ENCODE measurements around the gene PPP6R2.

Gene PPP6R2

DNA sequence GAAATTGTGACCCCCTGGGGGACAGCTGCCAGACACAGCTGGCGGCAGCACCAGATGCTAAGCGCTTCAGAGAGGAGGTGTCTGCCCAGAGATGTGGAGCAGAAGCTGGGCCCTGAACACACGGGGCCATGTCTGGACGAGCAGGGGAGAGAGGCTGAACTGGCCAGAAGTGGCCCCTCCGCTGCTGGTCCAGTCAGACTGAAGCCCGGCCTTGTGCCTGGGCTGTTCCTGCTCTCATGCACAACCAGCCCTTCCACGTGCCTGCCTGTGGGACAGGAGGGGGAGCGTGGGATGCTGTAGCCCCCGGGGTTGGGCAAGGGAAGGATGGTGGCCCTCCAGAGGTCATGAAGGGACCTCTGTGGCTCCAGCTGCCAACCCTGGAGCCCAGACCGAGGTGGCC, 140.0 kb downstream of the PPP6R2 start:
- no peak overlapping the region for H3K4me3 ChIP-seq (ENCODE audit: low read depth in 1 of 2, low read length in 2 of 2)
- H3K27me3 ChIP-seq (ENCODE audit: control insufficient read depth in 1 of 2, insufficient read depth in 2 of 2, low read length in 2 of 2), result peaks cover 5 to 9% of the 10 kb centered on the region in 2 donors
- H3K4me1 ChIP-seq (ENCODE audit: control insufficient read depth in 1 of 2, insufficient read depth in 2 of 2, low read length in 2 of 2), result peaks cover 26 to 41% of the 10 kb centered on the region in 2 donors

DNA sequence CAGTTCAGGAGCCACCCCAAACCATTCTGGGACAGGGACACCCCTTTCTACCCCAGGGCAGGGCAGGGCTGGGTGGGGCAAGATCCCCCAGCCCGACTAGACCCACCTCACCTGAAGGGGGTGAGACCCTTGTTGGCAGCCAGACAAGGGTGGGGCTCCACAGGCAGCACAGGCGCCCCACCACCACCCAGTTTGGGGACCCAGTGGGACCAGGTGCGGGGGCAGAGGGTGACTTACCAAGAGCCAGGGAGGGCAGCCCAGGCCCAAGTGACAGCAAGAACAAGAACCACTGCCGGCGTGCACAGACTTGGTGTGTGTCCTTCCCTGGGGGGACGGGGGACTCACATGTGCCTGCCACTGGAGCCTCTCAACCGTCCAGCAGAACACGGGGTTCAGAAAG, 140.4 kb downstream of the PPP6R2 start:
- H3K27ac ChIP-seq (ENCODE audit: low read depth, low read length), result no peak overlapping the region
- peaks cover 26 to 41% of the 10 kb centered on the region in 2 donors for H3K4me1 ChIP-seq (ENCODE audit: control insufficient read depth in 1 of 2, insufficient read depth in 2 of 2, low read length in 2 of 2)
- no peak overlapping the region for H3K9ac ChIP-seq (ENCODE audit: low read depth in 1 of 2, low read length in 2 of 2)
- no peaks in the 10 kb centered on the region for H3K36me3 ChIP-seq (ENCODE audit: control insufficient read depth in 1 of 2, insufficient read depth in 2 of 2, low read length in 2 of 2)
- peaks cover 5 to 9% of the 10 kb centered on the region in 2 donors for H3K27me3 ChIP-seq (ENCODE audit: control insufficient read depth in 1 of 2, insufficient read depth in 2 of 2, low read length in 2 of 2)
- no peaks in the 10 kb centered on the region for H3K9me3 ChIP-seq (ENCODE audit: control insufficient read depth in 1 of 2, low read length in 2 of 2)
- peak overlapping the region; percentile 4 to 40 for H3K4me3 ChIP-seq (ENCODE audit: low read depth in 1 of 2, low read length in 2 of 2)

More for the DNA sequence above, 140.0 kb downstream of the PPP6R2 start:
- Histone ChIP-seq H3K9me3 (ENCODE audit: control insufficient read depth in 1 of 2, low read length in 2 of 2) (no peaks in the 10 kb centered on the region), H3K36me3 (ENCODE audit: control insufficient read depth in 1 of 2, insufficient read depth in 2 of 2, low read length in 2 of 2) (no peaks in the 10 kb centered on the region), H3K27ac (ENCODE audit: low read depth, low read length) (no peak overlapping the region), H3K9ac (ENCODE audit: low read depth in 1 of 2, low read length in 2 of 2) (no peak overlapping the region)

DNA sequence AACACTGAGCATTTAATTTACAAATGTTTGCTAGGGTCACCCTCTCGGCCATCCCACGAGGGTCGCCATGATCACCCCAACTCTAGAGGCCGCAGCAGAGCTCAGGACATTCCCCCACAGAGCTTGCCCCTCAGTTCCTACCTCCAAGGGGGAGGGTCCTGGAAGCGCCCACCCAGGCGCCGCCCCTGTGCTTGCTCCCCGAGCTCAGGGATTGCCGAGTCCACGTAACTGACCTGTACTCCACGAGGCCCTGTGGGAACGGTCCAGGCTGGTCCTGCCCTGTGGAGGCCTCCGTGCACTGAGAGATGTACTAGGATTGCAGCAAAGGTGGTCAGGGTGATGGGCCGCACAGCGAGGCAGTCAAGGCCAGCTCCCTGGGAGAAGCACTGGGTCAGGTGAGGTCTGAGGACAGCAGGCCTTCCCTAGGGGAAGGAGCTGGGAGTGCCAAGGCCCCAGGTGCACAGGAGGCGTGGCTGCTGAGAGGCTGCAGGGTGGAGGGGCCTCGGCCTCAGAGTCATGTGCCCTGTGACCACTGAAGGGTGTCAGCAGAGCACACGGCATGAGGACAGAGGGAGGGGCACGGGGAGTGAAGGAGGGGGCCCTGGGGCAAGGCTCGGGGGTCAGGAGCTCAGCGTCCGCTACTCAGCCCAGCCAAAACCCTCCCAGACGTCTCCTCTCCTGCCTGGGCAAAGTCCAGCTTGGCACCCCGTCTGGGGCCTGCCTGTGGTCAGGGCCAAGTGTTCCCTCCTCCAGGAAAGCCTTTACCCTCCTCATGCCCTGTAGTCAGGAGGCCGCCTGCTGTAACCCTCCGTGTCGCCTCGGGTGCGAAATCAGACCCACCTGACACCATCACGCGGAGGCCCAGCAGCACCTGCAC, 141.1 kb downstream of the PPP6R2 start:
- Histone ChIP-seq H3K4me1 (ENCODE audit: control insufficient read depth in 1 of 2, insufficient read depth in 2 of 2, low read length in 2 of 2) (peaks cover 26 to 41% of the 10 kb centered on the region in 2 donors), H3K36me3 (ENCODE audit: control insufficient read depth in 1 of 2, insufficient read depth in 2 of 2, low read length in 2 of 2) (no peaks in the 10 kb centered on the region), H3K4me3 (ENCODE audit: low read depth in 1 of 2, low read length in 2 of 2) (peak overlapping the region; percentile 4 to 40), H3K27ac (ENCODE audit: low read depth, low read length) (no peak overlapping the region), H3K9me3 (ENCODE audit: control insufficient read depth in 1 of 2, low read length in 2 of 2) (no peaks in the 10 kb centered on the region), H3K9ac (ENCODE audit: low read depth in 1 of 2, low read length in 2 of 2) (no peak overlapping the region), H3K27me3 (ENCODE audit: control insufficient read depth in 1 of 2, insufficient read depth in 2 of 2, low read length in 2 of 2) (peaks cover 5 to 9% of the 10 kb centered on the region in 2 donors)

DNA sequence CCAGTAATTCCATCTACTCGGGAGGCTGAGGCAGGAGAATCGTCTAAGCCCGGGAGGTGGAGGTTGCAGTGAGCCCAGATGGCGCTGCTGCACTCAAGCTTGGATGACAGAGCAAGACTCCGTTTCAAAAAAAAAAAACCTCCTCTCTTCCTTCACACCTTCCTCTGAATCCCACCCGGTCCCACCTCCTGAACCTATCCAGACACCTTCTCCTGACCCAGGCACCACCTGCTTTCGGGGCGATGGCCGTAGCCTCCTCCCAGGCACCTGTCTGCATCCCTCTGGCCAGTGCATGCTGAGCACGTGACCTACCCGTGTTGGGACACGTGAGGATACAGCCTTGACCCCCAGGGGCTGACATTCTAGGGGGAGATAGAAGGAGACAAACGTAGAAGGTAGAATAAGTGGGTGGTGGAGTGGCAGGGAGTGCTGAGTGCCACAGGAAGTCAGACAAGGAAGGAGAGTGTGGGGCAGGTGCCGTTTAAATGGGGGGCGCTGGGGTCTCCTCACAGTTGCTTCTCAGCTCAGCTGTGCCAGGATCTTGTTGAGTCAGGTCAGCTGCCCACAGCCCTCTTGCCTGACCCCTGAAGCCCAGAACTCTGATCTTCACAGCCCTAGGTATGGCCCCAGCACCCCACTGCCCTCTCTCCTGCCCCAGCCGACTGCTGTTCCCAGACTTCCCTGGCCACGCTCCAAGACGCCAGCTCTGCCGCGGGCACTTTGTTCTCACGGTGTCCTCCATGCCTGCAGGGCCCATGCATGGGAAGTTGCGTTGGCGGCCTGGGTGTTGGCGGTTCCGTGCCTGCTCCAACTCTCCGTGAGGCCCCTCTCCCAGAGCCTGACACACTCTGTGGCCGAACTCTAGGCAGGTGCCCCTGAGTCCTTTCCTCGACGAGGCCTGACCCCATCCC, 142.3 kb downstream of the PPP6R2 start:
- Histone ChIP-seq H3K27ac (ENCODE audit: low read depth, low read length) (no peak overlapping the region), H3K4me1 (ENCODE audit: control insufficient read depth in 1 of 2, insufficient read depth in 2 of 2, low read length in 2 of 2) (peaks cover 26 to 41% of the 10 kb centered on the region in 2 donors), H3K27me3 (ENCODE audit: control insufficient read depth in 1 of 2, insufficient read depth in 2 of 2, low read length in 2 of 2) (peaks cover 5 to 6% of the 10 kb centered on the region in 2 donors), H3K4me3 (ENCODE audit: low read depth in 1 of 2, low read length in 2 of 2) (no peak overlapping the region), H3K36me3 (ENCODE audit: control insufficient read depth in 1 of 2, insufficient read depth in 2 of 2, low read length in 2 of 2) (no peaks in the 10 kb centered on the region), H3K9me3 (ENCODE audit: control insufficient read depth in 1 of 2, low read length in 2 of 2) (no peaks in the 10 kb centered on the region), H3K9ac (ENCODE audit: low read depth in 1 of 2, low read length in 2 of 2) (peak overlapping the region in 1 of 2 donors; percentile 18)

DNA sequence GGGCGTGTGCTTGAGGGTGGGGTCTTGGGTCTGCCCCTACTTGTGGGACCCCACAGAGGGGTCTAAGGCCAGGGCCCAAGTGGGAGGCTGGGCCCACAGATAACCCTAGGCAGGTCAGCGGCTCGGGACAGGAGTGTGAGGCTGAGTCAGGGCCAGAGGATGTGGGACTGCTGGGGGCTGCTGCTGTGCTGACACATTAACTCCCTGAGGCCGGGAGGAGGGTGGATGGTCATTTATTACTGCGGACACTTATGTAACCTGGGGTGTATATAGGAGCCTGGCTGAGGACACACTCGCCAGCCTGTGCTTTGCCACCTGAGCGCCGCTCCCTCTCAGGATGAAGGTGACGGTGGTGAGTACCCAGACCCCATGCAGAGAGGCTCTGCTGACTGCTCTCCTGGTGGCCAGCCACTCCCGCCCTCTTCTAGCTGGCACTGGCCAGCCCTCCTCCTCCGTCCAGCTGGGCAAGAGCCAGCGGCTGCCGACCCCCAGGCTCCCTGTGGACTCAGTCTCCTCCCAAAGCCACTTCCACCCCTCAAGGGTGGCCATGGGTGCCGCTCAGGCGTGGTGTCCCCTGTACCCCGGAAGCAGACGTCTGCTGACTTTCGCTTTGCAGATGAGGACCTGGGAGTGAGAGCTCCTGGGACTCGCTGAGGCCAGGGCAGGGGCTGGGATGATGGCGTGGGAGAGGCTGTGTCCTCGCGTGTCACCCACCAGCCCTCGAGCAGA, 143.6 kb downstream of the PPP6R2 start, which contains the start of gene MIOX:
TSS of gene MIOX (plus strand) at position 299 of the 729 bp plus-strand sequence. CDS start at position 338, 39 bp downstream.
- Histone ChIP-seq H3K9me3 (ENCODE audit: control insufficient read depth in 1 of 2, low read length in 2 of 2) (no peaks in the 10 kb centered on the region), H3K4me3 (ENCODE audit: low read depth in 1 of 2, low read length in 2 of 2) (no peak within 1 kb of the TSS), H3K27ac (ENCODE audit: low read depth, low read length) (no peak within 1 kb of the TSS), H3K9ac (ENCODE audit: low read depth in 1 of 2, low read length in 2 of 2) (peak within 1 kb of the TSS in 1 of 2 donors; percentile 18), H3K36me3 (ENCODE audit: control insufficient read depth in 1 of 2, insufficient read depth in 2 of 2, low read length in 2 of 2) (no peaks in the 10 kb centered on the region), H3K27me3 (ENCODE audit: control insufficient read depth in 1 of 2, insufficient read depth in 2 of 2, low read length in 2 of 2) (peaks cover 5 to 6% of the 10 kb centered on the region in 2 donors), H3K4me1 (ENCODE audit: control insufficient read depth in 1 of 2, insufficient read depth in 2 of 2, low read length in 2 of 2) (peaks cover 25 to 41% of the 10 kb centered on the region in 2 donors)

DNA sequence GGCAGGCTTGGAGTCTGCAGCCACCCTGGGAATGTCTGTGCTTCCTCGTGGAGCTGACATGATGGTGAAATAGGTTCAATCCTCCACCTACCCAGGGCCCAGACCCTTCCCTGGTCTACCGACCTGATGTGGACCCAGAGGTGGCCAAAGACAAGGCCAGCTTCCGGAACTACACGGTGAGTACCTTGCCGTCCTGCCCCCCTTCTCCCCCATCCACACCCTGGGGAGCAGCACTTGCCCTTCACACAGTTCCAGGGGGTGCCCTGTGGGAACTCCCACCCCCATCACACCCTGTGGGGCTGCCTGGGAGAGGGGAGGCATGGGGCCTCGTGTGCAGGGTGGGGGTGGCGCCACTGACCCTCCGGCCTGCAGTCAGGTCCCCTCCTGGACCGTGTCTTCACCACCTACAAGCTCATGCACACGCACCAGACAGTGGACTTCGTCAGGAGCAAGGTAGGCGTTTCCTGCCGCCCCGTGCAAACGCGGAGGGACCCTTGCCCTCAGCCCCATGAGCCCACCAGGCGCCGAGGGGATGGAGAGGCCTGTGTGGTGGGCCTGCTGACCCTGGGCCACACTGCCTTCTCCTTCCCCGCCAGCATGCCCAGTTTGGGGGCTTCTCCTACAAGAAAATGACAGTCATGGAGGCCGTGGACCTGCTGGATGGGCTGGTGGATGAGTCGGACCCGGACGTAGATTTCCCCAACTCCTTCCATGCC, 144.3 kb downstream of the PPP6R2 start:
- H3K27ac ChIP-seq (ENCODE audit: low read depth, low read length), result no peak overlapping the region
- peaks cover 20 to 34% of the 10 kb centered on the region in 2 donors for H3K4me1 ChIP-seq (ENCODE audit: control insufficient read depth in 1 of 2, insufficient read depth in 2 of 2, low read length in 2 of 2)
- H3K27me3 ChIP-seq (ENCODE audit: control insufficient read depth in 1 of 2, insufficient read depth in 2 of 2, low read length in 2 of 2), result peaks cover 0 to 5% of the 10 kb centered on the region in 2 donors
- H3K36me3 ChIP-seq (ENCODE audit: control insufficient read depth in 1 of 2, insufficient read depth in 2 of 2, low read length in 2 of 2), result no peaks in the 10 kb centered on the region
- no peak overlapping the region for H3K9ac ChIP-seq (ENCODE audit: low read depth in 1 of 2, low read length in 2 of 2)
- H3K9me3 ChIP-seq (ENCODE audit: control insufficient read depth in 1 of 2, low read length in 2 of 2), result no peaks in the 10 kb centered on the region
- no peak overlapping the region for H3K4me3 ChIP-seq (ENCODE audit: low read depth in 1 of 2, low read length in 2 of 2)

DNA sequence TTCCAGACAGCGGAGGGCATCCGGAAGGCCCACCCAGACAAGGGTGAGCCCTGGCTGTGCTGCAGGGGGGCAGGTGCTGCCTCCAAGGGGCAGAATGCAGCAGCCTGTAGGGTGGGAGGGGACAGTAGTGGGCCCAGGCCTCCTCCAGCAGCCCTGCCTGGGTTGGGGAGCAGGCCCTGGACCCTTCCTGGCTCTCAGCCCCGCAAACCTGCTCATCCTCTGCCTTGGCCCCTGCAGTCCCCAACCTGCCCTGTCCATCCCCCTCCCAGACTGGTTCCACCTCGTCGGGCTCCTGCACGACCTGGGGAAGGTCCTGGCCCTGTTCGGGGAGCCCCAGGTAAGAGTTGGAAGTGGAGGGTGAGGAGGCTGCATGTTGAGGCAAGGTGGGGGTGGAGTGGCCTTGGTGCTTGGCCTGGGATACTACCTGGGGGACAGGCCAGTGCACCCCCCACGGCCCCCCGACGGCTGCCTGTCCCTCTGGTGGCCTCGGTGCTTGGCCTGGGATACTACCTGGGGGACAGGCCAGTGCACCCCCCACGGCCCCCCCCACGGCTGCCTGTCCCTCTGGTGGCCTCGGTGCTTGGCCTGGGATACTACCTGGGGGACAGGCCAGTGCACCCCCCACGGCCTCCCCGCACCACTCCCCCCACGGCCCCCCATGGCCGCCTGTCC, 145.0 kb downstream of the PPP6R2 start:
- no peak overlapping the region for H3K9ac ChIP-seq (ENCODE audit: low read depth in 1 of 2, low read length in 2 of 2)
- no peak overlapping the region for H3K4me3 ChIP-seq (ENCODE audit: low read depth in 1 of 2, low read length in 2 of 2)
- H3K27ac ChIP-seq (ENCODE audit: low read depth, low read length), result no peak overlapping the region
- no peaks in the 10 kb centered on the region for H3K9me3 ChIP-seq (ENCODE audit: control insufficient read depth in 1 of 2, low read length in 2 of 2)
- H3K27me3 ChIP-seq (ENCODE audit: control insufficient read depth in 1 of 2, insufficient read depth in 2 of 2, low read length in 2 of 2), result peaks cover 0 to under 1% of the 10 kb centered on the region in 2 donors
- no peaks in the 10 kb centered on the region for H3K36me3 ChIP-seq (ENCODE audit: control insufficient read depth in 1 of 2, insufficient read depth in 2 of 2, low read length in 2 of 2)
- H3K4me1 ChIP-seq (ENCODE audit: control insufficient read depth in 1 of 2, insufficient read depth in 2 of 2, low read length in 2 of 2), result peaks cover 20 to 27% of the 10 kb centered on the region in 2 donors

DNA sequence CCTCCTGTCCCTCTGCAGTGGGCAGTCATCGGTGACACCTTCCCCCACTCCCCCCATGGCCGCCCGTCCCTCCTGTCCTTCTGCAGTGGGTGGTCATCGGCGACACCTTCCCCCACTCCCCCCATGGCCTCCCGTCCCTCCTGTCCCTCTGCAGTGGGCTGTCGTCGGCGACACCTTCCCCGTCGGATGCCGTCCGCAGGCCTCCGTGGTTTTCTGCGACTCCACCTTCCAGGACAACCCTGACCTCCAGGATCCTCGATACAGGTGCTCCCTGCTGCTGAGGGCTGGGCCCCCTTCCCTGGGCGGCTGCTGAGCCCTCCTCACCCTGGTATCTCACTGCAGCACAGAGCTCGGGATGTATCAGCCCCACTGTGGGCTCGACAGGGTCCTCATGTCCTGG, 145.8 kb downstream of the PPP6R2 start:
- H3K4me1 ChIP-seq (ENCODE audit: control insufficient read depth in 1 of 2, insufficient read depth in 2 of 2, low read length in 2 of 2), result peaks cover 18 to 20% of the 10 kb centered on the region in 2 donors
- no peaks in the 10 kb centered on the region for H3K9me3 ChIP-seq (ENCODE audit: control insufficient read depth in 1 of 2, low read length in 2 of 2)
- H3K4me3 ChIP-seq (ENCODE audit: low read depth in 1 of 2, low read length in 2 of 2), result no peak overlapping the region
- H3K27ac ChIP-seq (ENCODE audit: low read depth, low read length), result no peak overlapping the region
- no peaks in the 10 kb centered on the region for H3K27me3 ChIP-seq (ENCODE audit: control insufficient read depth in 1 of 2, insufficient read depth in 2 of 2, low read length in 2 of 2)
- no peaks in the 10 kb centered on the region for H3K36me3 ChIP-seq (ENCODE audit: control insufficient read depth in 1 of 2, insufficient read depth in 2 of 2, low read length in 2 of 2)
- H3K9ac ChIP-seq (ENCODE audit: low read depth in 1 of 2, low read length in 2 of 2), result no peak overlapping the region
